ENCODE data around the gene PCLAF.

PCLAF gene, protein sequence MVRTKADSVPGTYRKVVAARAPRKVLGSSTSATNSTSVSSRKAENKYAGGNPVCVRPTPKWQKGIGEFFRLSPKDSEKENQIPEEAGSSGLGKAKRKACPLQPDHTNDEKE

DNA sequence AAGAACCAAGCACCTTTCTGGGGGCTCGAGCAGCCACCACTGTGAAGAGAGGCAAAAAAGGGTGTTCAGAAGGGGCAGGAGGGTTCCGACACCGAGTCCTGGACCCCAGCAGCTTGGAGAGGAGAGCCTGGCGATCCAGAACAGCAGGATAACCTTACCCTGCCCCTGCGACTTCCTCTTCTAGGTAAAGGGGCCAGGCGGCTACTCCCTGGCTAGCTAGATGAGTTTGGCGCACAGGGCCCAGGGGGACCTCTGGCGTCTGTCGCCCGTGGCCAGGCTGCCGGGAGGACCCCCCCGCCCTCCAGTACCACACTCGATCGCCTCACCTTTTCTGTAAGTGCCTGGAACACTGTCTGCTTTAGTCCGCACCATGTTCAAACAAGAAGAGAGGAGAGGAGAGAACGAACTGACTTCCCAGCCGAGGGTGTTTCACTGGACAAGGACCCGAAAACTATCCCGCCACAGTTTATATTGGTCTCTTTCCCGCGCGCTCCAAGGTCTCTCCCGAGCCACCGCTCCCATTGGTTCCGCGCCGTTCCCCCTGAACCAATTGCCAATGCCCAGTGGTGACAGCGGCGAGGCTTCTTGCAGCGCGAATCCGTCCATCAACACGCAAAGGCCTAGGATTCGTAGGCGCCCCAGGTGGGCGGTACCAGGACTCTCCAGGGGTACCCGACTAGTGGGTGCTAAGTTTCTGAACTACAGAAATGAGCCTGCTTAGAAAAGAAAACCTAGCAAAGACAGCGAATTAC, at the start of gene PCLAF:
PCLAF (minus strand) TSS at position 442 of the 752 bp plus-strand sequence; CDS start at position 372, 70 bp downstream.
- peaks cover 21% of the 10 kb centered on the region for H3K79me2 ChIP-seq (ENCODE audit: insufficient read depth, low read depth)

DNA sequence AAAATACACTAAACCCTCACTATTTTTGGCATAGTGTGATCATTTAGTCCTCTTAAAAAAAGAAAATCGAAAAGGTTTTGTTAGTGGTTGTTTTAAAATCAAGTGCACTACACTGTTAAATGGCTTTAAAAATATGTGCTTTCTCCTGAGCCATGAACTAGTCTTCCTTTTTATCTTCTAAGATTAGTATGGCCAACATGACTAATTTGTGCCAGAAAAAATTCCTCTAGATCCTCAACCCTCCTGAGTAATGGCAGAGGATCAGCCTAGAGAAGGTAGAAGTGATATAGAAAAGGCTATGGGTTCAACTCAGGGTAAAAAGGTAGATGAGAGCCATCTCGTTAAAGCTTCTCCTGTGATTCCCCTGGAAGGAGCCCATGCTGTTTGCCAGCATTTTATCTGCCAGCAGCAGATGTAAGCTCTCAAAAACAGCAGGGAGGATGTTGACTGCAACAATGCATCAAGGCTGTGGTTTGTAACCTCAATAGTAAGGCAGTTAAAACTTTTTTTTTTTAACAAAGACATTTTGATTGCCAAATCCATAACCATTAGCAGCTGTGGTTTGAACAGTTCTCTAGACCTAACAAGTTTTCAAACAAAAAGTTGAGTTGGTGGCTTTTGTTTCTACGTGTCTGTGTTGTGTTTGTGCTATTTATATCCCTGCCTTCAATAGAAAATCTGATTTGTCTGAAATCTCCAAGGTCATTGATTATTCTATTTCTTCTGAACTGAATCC, 48.9 kb upstream of the PCLAF start:
- H3K9ac ChIP-seq: peak overlapping the region; percentile 59
- no peaks in the 10 kb centered on the region for H3K27me3 ChIP-seq (ENCODE audit: insufficient read depth, low read depth)
- TF ChIP-seq, protein P1, sequence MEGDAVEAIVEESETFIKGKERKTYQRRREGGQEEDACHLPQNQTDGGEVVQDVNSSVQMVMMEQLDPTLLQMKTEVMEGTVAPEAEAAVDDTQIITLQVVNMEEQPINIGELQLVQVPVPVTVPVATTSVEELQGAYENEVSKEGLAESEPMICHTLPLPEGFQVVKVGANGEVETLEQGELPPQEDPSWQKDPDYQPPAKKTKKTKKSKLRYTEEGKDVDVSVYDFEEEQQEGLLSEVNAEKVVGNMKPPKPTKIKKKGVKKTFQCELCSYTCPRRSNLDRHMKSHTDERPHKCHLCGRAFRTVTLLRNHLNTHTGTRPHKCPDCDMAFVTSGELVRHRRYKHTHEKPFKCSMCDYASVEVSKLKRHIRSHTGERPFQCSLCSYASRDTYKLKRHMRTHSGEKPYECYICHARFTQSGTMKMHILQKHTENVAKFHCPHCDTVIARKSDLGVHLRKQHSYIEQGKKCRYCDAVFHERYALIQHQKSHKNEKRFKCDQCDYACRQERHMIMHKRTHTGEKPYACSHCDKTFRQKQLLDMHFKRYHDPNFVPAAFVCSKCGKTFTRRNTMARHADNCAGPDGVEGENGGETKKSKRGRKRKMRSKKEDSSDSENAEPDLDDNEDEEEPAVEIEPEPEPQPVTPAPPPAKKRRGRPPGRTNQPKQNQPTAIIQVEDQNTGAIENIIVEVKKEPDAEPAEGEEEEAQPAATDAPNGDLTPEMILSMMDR (conservative IDR thresholded peaks at IDR 0.05; ENCODE audit: low read depth, low read length): no peak
- no peak overlapping the region for H3K4me3 ChIP-seq (IDR thresholded peaks at IDR 0.05; ENCODE audit: insufficient read depth, low read depth, low read length)
- H3K27ac ChIP-seq: peak overlapping the region; percentile 95
- peaks cover 74% of the 10 kb centered on the region for H3K4me1 ChIP-seq (ENCODE audit: low read depth, poor library complexity, severe bottlenecking)
- peak overlapping the region; percentile 85 for H3K4me2 ChIP-seq
- H3K36me3 ChIP-seq (ENCODE audit: insufficient read depth): no peaks in the 10 kb centered on the region
- H3K79me2 ChIP-seq (ENCODE audit: insufficient read depth, low read depth): no peaks in the 10 kb centered on the region
- 0 out of 2 replicates have a peak overlapping the region, but pooled peaks have one; percentile 20 for H2AFZ ChIP-seq (ENCODE audit: low read depth)
- no peaks in the 10 kb centered on the region for H4K20me1 ChIP-seq (ENCODE audit: insufficient read depth)

More for the DNA sequence above, at the start of gene PCLAF:
- Histone ChIP-seq H3K4me2 (peak within 1 kb of the TSS; percentile 67), H3K27ac (peak within 1 kb of the TSS; percentile 25; the same call in 1 of the 2 replicates), H3K27me3 (ENCODE audit: insufficient read depth, low read depth) (no peaks in the 10 kb centered on the region), H3K4me3 (IDR thresholded peaks at IDR 0.05; ENCODE audit: insufficient read depth, low read depth, low read length) (no peak within 1 kb of the TSS), H3K9ac (peak within 1 kb of the TSS; percentile 75), H3K36me3 (ENCODE audit: insufficient read depth) (no peaks in the 10 kb centered on the region), H4K20me1 (ENCODE audit: insufficient read depth) (no peaks in the 10 kb centered on the region), H2AFZ (ENCODE audit: low read depth) (peak within 1 kb of the TSS; percentile 80), H3K4me1 (ENCODE audit: low read depth, poor library complexity, severe bottlenecking) (peaks cover 25% of the 10 kb centered on the region)
- TF ChIP-seq, protein P1 (conservative IDR thresholded peaks at IDR 0.05; ENCODE audit: low read depth, low read length): no peak

DNA sequence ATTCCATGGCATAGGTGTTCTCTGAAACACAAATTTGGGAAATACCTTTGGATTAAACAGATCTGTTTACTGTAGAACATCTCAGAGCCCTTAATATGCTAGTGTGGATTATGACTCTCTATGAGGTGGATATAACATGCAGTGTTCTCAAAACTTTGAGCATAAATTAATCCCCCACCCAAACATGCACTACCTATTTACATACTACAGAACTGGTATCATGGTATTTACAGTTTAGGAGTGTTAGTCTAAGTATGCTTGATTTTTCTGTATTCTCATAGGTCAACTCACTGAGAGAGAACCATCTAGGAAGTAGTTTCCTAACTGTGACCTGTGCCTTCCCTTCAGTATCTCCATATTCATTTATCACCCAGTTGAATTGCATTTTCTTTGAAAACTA, 48.2 kb upstream of the PCLAF start:
- H3K27me3 ChIP-seq (ENCODE audit: insufficient read depth, low read depth): no peaks in the 10 kb centered on the region
- no peaks in the 10 kb centered on the region for H3K36me3 ChIP-seq (ENCODE audit: insufficient read depth)
- peaks cover 74% of the 10 kb centered on the region for H3K4me1 ChIP-seq (ENCODE audit: low read depth, poor library complexity, severe bottlenecking)
- peak overlapping the region; percentile 59; the same call in 1 of the 2 replicates for H3K9ac ChIP-seq
- H2AFZ ChIP-seq (ENCODE audit: low read depth): no peak overlapping the region
- no peak overlapping the region for H3K4me3 ChIP-seq (IDR thresholded peaks at IDR 0.05; ENCODE audit: insufficient read depth, low read depth, low read length)
- TF ChIP-seq, protein P1 (conservative IDR thresholded peaks at IDR 0.05; ENCODE audit: low read depth, low read length): no peak
- H3K4me2 ChIP-seq: peak overlapping the region; percentile 85
- H4K20me1 ChIP-seq (ENCODE audit: insufficient read depth): no peaks in the 10 kb centered on the region
- H3K27ac ChIP-seq: peak overlapping the region; percentile 95
- H3K79me2 ChIP-seq (ENCODE audit: insufficient read depth, low read depth): no peaks in the 10 kb centered on the region

DNA sequence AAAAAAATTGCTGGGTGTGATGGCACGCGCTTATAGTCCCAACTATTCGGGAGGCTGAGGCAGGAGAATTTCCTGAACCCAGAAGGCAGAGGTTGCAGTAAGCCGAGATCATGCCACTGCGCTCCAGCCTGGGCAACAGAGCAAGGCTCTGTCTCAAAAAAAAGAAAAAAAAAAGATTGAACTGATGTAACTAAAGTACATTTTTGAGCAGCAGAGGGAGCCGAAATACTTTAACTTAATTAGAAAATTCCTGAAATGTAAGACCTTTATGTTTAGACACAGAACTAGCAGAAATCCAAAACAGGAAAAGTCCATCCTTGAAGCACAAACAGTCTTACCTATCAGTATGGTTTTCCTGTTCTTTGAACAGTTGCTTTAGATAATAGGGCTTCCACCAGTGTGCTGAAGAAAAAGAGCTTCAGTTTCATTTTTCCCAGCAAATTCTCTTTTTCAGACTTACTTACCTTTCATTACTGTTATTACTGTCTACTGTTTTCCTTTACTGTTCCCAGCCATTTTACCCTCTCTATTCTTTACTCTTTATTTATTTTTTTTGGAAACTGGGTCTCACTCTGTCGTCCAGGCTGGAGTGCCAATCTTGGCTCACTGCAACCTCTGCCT, 45.7 kb upstream of the PCLAF start:
- Histone ChIP-seq H3K79me2 (ENCODE audit: insufficient read depth, low read depth) (no peaks in the 10 kb centered on the region), H3K4me1 (ENCODE audit: low read depth, poor library complexity, severe bottlenecking) (peaks cover 64% of the 10 kb centered on the region), H3K4me3 (IDR thresholded peaks at IDR 0.05; ENCODE audit: insufficient read depth, low read depth, low read length) (no peak overlapping the region), H3K27me3 (ENCODE audit: insufficient read depth, low read depth) (no peaks in the 10 kb centered on the region), H3K27ac (peak overlapping the region; percentile 95; the same call in 1 of the 2 replicates), H3K36me3 (ENCODE audit: insufficient read depth) (no peaks in the 10 kb centered on the region), H3K9ac (no peak overlapping the region), H4K20me1 (ENCODE audit: insufficient read depth) (no peaks in the 10 kb centered on the region), H2AFZ (ENCODE audit: low read depth) (no peak overlapping the region), H3K4me2 (peak overlapping the region; percentile 85; the same call in 1 of the 2 replicates)
- TF ChIP-seq, protein P1 (conservative IDR thresholded peaks at IDR 0.05; ENCODE audit: low read depth, low read length): 0 out of 2 replicates have a peak, but pooled peaks have one; percentile 25
